ENCODE measurements around the gene ZFAND6.

Gene ZFAND6

GRCh38 chr15:80151576-80151975 is 92.1 kb downstream of the ZFAND6 start:
- TF ChIP-seq, protein P1, sequence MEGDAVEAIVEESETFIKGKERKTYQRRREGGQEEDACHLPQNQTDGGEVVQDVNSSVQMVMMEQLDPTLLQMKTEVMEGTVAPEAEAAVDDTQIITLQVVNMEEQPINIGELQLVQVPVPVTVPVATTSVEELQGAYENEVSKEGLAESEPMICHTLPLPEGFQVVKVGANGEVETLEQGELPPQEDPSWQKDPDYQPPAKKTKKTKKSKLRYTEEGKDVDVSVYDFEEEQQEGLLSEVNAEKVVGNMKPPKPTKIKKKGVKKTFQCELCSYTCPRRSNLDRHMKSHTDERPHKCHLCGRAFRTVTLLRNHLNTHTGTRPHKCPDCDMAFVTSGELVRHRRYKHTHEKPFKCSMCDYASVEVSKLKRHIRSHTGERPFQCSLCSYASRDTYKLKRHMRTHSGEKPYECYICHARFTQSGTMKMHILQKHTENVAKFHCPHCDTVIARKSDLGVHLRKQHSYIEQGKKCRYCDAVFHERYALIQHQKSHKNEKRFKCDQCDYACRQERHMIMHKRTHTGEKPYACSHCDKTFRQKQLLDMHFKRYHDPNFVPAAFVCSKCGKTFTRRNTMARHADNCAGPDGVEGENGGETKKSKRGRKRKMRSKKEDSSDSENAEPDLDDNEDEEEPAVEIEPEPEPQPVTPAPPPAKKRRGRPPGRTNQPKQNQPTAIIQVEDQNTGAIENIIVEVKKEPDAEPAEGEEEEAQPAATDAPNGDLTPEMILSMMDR (IDR thresholded peaks at IDR 0.05): no peak

- TF ChIP-seq, protein P1 (IDR thresholded peaks at IDR 0.05): no peak
These were observed 92.9 kb downstream of the ZFAND6 start for GRCh38 chr15:80152180-80152895.

GRCh38 chr15:80152896-80153876 is 93.7 kb downstream of the ZFAND6 start, which contains the start of gene FAH:
Gene FAH, plus strand, starts transcription at chr15:80152999. Its CDS starts 56 bp downstream, at chr15:80153055.
- TF ChIP-seq, protein P1 (IDR thresholded peaks at IDR 0.05): no peak

DNA sequence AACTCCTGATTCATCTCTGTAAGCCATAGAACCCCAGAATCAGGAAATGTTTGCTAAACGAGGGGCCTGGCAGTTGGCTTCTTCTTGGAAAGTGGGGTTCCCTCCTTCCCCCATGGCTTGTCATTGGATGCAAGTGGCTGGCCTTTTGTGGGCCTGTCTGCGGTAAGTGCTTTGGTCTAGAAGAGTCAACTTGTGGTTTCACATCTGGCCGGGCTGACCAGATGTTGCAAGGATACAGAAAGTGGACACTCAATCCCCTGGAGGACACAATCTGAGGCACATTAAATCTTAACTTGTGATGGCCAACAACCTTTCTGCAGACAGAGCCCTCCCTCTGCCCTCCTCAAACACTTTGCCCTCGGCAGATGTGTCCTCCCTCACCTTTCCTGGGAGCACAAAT is 94.4 kb downstream of the ZFAND6 start:
- TF ChIP-seq, protein P1 (IDR thresholded peaks at IDR 0.05): no peak

DNA sequence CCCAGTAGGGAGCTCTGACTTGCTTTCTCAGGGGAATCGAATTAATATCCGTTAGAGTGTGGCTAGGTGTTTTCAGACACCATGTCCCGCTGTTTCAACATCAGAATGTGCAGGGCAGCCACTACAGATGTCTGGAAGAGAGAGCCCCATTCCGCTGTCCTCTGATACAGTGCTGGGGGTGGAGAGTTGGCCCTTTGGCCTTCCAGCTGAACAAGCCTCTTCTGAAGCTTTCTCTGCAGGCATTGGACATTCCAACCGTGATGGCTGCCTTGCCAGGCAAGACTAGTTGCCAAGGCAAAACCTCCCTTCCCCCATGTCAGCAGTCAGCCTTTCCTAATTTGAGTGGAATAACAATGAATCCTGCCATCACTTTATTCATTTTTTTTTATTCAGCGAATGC is 94.9 kb downstream of the ZFAND6 start:
- TF ChIP-seq, protein P1 (IDR thresholded peaks at IDR 0.05): no peak

GRCh38 chr15:80155001-80155377 is 95.5 kb downstream of the ZFAND6 start:
- TF ChIP-seq, protein P1 (IDR thresholded peaks at IDR 0.05): no peak

DNA sequence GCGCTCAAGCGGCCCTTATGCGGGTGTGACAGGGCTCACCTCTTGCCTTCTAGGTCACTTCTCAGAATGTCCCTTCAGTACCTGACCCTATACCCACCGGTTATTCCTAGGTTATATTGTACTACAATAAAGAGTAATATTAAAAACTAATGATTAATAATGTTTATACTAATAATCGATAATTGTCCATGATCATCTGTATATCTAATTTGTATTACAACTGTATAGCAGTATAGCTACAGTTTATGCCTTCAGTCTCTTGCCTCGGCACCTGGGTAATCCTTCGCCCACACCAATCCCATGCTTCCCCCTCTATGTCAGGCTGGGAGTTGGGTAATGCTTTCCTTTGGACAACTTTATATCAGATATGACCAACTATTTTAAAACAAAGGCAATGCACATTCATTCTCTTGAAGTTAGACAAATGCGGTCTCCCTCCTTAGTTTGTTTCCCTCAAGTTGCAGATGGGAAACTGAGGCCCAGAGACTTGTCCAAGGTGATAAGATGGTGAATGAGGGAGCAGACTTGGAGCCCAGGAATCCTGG is 96.8 kb downstream of the ZFAND6 start:
- TF ChIP-seq, protein P1 (IDR thresholded peaks at IDR 0.05): no peak
